Measurements from ENCODE around the gene RTL1.

DNA sequence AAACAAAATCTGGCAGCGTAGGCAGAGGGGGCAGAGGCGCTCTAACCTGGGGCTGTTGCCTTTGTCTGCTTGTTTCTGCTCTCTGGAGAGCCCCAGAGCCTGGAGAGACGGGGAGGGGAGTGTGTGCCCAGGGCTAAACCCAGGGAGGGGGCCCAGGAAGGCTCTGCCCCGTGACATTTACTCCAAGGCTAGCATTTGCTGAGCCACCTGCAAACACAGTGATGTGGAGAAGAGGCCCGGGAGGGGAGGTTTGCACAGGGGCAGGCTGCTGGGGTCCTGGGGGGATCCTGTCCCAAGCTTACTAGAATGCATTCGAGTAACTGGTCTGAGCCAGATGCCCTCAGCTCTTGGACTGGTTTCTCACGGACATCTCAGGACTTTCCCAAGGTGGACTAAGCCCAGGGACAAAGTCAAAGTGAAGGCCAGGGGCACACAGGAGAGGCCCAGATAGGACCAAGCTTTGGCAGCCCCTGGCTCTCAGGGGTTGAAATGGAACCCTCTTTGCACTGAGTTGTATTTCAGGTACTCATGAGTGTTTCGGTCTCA, 65.6 kb downstream of the RTL1 start:
- TF ChIP-seq, protein P1, sequence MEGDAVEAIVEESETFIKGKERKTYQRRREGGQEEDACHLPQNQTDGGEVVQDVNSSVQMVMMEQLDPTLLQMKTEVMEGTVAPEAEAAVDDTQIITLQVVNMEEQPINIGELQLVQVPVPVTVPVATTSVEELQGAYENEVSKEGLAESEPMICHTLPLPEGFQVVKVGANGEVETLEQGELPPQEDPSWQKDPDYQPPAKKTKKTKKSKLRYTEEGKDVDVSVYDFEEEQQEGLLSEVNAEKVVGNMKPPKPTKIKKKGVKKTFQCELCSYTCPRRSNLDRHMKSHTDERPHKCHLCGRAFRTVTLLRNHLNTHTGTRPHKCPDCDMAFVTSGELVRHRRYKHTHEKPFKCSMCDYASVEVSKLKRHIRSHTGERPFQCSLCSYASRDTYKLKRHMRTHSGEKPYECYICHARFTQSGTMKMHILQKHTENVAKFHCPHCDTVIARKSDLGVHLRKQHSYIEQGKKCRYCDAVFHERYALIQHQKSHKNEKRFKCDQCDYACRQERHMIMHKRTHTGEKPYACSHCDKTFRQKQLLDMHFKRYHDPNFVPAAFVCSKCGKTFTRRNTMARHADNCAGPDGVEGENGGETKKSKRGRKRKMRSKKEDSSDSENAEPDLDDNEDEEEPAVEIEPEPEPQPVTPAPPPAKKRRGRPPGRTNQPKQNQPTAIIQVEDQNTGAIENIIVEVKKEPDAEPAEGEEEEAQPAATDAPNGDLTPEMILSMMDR (IDR thresholded peaks at IDR 0.05; ENCODE audit: low read length), result no peak
- no peak for TF ChIP-seq EZH2 (optimal IDR thresholded peaks at IDR 0.05; ENCODE audit: low read depth, low read length)
- TF ChIP-seq EZH2phosphoT487 (IDR thresholded peaks at IDR 0.05; ENCODE audit: low read length), result no peak
